Activated CD4-positive, alpha-beta T cell treated with anti-CD3 and anti-CD28 coated beads, Interleukin-2, Interleukin-4, amounts not matched to agents 100 ng/mL and 50 ng/mL, durations not matched to agents 16 hours and 8 hours (primary cell): ENCODE measurements around the gene GRAMD1B.

Source experiments
- DNase-seq: peaks from one replicate; pipeline ENCODE4 v3.0.0-alpha.2; 2020; ENCODE audit warnings: low spot score

GRAMD1B gene

DNA sequence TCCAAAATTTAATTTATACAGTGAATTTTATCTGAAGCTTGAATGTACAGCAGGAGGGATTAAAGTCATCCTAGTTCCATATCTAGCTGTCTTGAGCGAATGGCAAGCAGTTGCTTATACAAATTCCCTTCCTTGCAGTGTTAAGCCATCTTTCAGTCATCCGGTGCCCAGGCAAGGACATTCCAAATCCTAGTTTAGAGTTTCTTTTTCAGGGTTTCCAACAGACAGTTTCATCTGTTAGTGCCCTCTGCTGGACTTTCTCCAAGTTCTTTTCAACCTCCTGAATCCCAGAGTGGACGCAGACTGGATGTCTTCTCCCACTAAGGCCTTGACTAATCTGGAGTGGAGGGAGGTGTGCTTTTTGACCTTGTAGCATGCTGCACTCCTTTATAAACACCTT, 45.4 kb downstream of the GRAMD1B start:
- no peak for DNase-seq

DNA sequence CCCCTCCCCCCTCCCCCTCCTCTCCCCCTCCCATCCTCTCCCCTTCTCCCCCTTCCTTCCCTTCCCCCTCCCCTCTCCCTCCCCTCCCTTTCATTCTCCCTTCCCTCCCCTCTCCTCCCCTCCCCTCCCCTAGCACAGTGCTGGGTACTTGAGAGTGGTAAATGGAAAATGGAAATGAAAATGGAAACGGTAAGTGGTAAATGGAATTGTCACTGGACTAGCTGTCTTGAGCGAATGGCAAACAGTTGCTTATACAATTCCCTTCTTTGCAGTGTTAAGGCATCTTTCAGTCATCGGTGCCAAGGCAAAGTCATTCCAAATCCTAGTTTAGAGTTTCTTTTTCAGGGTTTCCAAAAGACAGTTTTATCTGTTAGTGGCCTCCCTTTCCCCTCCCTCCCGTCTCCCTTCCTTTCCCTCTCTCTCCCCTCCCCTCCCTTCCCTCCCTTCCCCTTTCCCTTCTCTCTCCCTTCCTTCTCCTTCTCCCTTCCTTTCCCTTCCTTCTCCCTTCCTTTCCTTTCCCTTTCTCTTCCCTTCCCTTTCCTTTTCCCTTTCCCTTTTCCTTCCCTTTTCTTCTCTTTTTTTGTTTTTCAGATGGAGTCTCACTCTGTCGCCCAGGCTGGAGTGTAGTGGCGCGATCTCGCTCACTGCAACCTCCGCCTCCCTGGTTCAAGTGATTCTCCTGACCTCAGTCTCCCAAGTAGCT, 47.3 kb downstream of the GRAMD1B start:
- DNase-seq = no peak

DNA sequence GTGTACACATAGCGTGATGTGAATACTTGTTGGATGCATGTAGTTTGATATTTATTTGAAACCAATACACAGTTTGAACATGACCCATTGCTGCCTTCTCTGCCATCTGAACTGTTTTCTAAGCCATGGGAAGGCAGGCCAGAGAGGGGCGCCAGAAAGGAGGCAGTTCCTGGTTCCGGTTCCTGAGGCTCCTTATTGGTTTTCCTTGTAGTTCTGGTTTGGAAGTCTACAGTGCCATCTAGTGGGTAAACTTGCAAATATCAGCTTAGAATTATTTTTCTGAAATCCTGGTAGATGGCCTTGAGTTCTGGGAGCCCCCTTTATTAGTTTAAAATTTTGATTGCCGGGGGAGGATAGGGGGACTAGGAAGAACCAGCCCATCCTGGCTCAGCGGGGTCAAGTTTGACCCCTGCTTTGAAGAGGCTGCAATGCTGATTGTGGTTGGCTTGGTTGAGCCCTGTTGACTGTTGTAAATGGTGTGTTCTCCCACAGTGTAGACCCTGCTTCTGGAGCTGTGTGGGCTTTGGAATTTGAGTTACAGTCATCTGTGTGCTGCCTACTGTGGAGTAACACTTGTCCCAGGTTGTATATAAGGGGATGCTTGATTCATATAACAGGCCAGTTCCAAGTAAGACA, 48.4 kb downstream of the GRAMD1B start:
- peak; percentile 66 for DNase-seq

DNA sequence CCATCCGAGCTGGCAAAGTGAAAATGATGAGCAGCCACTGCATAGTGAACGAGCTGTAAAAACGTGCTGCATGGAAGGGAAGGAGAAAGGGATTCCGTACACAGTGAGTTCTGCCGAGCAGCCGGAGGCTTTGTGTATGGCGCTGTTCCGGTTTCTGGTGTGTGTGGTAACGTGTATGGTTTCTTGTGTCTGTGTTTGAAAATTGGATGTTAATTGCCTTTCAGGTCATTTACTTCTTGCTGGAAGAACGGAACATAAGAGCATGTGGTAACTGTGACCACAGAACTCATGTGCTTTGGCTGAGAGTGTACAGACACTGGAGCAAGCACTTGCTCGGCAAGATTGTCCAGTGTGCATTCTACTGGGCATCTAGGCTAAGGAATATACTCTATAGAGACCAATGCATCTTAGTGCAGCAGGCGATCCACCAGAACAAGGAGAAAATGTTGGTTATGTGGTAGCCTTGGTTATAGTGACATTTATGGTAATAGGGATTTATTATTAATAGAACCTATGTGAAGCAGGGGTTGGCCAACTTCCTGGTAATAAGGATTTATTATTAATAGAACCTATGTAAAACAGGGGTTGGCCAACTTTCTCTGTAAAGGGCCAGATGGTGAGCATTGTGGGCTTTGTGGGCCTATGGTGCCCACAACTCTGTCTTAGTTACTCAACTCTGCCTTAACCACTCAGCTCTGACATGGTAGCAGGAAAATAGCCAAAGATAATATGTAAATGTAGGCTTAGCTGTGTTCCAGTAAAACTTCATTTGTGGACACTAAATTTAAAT, 49.2 kb downstream of the GRAMD1B start:
- DNase-seq = no peak

DNA sequence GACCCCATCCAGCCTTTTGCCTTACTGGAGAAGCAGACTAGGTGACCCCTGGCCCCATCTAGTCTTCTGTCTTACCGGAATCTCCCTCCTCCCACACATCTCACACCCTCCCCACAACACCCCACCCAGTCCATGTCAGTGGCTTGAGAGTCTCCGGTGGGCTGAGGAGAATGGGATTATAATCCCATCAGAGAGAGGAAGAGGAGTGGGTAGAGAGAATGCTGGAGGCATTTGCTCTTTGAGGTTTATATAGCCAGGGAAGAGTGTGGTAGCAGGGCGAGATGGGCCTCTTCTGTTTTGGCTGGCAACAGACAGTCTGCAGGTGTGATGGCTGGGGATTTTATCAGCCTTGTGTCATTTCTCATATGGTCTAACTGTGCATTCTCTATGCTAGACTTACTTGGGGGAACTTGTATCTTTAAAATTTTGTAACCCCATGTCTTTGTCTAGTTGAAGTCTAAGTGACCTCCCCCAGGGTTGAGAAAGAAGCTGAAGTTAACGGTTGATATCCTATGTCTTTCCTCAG, 50.3 kb downstream of the GRAMD1B start:
- no peak for DNase-seq

DNA sequence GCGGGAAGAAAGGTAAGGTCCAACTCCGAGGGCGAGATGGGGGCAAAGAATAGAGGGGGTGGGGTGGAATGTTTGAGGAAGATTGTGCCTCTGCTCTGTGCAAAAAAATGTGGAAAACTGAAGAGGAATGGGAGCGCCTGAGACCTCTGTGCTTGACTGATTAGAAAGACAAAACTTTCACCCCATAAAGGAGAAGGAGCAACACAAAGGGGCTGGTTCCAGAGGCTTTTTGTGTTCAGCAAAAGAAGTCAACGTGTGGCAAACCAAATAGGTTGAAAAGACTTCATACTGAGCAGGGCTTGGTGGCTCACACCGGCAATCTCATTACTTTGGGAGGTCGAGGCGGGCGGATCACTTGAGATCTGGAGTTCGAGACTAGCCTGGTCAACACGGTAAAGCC, 50.8 kb downstream of the GRAMD1B start:
- DNase-seq = no peak

DNA sequence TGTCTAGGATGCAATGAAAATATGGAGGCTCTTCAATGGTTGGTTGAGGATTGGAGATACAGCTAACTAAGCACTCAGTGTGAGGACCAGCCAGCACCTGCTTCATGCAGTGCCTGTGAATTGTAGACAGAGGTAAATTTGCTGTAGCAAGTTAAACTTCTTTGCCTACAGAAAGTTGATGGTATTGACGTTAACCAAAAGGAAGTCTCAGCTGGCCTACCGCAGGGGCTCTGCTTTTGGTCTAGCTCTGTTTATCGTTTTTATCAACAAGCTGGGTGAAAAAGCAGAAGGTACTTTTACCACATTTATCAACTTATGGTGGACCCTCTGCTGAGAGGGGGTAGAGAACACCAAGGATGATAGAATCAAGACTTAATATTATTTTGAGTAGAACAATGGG, 51.6 kb downstream of the GRAMD1B start:
- DNase-seq = no peak

DNA sequence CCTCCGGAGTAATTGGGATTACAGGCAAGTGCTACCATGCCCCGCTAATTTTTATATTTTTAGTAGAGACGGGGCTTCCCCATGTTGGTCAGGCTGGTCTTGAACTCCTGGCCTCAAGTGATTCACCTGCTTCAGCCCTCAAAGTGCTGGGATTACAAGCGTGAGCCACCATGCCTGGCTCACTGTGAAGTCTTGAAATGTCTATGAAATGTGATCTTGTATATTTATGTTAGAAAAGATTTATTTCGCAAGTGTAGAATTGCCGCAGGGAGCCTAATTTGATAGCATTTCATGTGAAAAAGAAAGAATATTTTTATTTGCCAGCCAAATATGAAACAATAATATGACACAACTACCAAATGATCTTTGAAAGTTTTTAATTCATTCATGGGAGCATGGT, 52.1 kb downstream of the GRAMD1B start:
- no peak for DNase-seq

DNA sequence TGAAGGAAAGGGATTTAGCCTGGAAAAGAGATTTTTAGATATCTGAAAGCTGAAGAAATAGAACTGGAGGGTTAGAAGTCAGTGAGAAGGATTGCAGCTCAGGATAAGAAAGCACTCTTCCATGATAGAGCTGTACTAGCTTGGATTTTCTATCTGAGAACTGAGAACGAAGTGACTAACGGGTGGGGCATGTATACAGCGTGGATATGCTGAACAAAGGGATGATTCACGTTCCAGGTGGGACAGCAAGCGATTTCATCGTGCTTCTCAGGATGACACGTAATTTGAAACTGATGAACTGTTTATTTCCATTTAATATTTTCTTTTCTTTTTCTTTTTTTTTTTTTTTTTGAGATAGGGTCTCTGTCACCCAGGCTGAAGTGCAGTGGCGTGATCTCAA, 53.0 kb downstream of the GRAMD1B start:
- no peak for DNase-seq

DNA sequence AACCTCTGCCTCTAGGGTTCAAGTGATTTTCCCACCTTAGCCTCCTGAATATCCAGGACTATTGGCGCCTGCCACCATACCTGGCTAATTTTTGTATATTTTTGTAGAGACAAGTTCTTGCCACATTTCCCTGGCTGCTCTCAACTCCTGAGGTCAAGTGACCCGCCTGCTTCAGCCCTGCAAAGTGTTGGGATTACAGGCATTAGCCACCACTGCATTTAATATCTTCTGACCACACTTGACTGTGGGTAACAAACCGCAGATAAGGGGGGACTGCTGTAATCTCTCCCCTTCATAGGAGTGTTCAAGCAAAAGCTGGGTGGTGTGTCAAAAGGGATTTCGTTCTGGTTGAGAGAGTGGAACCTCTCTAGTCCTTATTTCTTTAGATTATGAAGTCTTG, 53.4 kb downstream of the GRAMD1B start:
- no peak for DNase-seq

DNA sequence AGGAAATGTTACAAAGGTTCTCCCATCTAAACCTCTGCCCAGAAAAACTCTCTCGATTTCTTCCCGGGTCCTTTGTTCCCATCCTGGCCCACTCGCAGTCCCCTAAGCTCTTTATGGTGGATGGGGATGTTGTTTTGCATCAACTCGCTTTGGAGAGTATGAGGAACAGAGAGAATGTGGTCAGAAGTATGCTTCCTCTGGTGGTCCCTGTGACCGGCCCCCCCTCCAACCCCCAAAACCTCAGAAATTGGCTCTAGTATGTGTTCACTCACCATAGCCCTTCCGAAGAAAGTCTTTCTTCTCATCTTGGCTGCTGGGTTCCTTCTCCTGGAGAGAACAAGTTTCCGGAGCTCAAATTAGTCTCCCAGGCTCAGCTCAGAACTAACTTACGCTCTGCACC, 54.4 kb downstream of the GRAMD1B start:
- no peak for DNase-seq

DNA sequence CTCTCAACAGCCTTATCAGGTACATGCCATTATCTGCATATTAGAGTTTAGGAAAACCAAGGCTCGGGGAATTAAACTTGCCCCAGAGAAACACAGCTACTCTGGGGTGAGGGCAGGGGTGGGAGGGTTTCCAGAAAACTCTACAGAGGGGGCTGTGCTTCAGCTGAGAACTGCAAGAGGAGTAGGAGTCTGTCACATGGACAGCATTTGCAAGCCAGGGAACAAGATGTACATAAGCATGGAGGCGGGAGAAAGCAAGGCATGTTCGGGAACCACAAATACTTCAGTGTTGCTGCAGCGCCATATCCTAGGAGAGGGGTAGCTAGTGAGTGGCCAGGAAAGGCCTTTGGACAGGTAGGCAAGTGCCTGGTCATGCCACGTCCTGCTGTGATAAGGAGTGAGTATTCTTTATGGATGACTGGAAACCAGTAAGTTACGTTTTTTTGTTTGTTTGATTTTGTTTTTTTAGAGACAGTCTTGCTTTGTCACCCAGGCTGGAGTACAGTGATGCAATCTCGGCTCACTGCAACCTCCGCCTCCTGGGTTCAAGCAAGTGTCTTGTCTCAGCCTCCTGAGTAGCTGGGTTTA, 57.2 kb downstream of the GRAMD1B start:
- DNase-seq = no peak

DNA sequence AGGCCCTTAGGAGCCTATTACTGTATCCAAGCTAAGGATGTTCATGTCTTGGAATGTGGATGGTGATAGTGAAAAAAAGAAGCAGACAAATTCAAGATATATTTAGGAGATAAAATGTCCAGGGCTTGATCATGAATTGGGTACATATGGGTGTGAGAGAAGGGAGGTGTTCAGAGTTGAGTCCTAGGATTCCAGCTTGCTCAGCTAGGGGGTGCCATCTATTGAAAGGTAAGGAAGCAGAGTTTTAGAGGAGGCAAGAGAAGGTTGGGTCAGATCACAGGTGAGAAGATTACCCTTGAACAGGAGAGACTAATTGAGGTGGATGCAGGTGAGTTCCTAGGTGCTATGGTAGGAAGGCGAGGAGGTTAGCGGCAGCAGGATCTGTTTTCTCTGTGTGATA, 60.5 kb downstream of the GRAMD1B start:
- no peak for DNase-seq

DNA sequence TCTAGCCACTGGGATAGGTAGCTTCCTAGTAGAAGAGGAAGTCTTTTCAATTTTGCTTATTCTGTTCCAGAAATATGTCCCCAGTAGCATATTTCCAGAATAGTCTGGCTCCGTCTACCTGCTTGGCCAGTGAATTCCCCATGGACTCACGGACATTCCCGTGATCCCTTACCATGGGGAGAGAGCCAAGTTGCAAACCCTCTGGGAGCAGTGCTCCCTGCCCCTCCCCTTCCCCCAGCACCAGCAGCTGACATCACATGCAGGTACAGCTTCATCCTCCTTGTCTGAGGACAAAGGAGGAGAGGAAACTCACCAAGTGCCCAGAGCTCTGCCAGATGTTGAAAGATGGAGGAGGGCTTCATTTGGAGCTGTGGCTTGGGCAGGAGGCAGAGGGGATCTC, 61.2 kb downstream of the GRAMD1B start:
- no peak for DNase-seq

DNA sequence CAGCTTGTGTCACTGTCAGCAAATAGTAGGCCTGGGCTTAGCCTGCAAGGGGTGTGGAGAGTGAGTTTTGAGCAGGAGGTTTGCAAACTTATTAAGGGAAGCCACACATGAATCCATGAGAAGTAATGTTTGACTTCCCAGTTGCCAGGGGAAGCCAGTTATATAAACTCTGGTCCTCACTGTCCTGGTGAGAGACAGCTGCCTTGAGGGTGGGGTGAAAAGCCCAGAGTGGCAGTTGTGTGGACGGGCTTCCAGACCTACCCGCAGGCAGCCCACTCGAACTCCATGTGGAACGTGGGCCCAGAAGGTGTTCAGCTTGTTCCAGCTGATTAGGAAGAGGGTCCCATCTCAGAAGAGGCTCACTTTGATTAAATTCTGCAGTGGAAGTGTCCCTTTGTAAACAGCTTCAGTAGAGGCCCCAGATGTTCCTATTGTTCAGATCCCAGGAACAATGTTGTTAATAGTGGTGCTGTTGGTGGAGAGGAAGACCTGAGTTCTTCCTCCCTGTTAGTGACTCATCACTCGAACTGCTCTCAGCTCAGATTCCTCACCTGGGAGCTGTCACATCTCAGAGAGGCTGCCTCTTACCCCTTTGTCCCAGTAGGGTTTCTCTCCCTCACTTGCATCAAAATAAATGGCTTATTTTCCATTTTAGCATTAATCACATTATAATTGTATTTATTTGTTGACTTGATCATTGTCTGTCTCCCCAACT, 63.4 kb downstream of the GRAMD1B start:
- no peak for DNase-seq

DNA sequence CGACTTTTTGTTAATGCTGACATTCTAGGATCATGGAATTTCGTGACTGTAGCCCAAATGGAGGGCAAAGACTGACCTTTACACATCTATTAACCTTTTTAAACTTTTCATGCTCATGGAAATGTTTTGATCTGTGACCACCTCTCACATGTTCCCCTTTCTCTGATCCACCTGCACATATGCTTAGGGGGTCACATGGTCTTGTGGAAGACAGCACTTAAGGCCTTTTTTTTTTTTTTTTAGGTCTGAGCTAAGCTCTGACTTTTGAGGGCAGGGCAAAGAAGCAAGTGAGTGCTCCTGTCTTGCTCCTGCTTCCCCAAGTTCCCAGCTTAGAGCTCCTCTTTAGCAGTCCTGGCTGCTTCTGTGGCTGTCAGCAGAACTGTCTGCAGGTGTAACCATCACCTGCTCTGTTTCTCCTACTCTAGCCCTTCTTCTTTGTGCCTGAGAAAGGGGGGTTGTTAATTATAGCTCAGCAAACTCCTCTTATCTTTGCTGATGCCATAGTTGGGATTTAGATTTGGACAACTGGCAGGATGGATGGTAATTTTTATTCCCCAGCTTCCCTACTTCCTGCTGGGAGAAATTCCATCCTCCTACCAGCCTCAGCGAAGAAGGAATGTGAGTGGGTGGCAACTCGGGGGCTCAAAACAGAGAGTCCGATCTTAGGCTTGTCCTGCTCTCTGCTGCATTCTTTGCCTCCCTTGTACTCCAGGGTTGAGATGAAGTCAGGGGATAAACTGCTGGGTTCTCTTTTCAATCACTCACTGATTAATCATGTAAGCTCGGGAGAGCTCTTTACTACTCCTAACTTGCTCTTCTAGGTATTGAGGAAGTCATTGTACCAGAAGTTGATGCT, 64.4 kb downstream of the GRAMD1B start:
- no peak for DNase-seq

DNA sequence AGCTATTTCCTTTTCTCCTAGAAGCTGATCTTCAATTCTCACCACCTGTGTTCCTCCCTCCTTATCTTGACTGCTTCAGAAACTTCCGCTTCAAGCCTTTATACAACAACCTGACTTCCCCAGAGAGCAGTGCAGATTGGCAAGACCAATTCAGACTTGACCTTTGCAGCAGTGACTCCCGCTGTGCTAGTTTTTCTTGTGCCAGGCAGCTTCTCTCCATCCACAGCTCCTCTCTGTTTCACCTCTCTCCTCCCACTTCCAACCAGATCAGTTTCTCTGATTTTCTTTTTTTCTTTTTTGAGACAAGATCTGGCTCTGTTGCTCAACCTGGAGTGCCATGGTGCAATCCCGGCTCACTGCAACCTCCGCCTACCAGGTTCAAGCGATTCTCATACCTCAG, 74.3 kb downstream of the GRAMD1B start:
- DNase-seq = no peak

DNA sequence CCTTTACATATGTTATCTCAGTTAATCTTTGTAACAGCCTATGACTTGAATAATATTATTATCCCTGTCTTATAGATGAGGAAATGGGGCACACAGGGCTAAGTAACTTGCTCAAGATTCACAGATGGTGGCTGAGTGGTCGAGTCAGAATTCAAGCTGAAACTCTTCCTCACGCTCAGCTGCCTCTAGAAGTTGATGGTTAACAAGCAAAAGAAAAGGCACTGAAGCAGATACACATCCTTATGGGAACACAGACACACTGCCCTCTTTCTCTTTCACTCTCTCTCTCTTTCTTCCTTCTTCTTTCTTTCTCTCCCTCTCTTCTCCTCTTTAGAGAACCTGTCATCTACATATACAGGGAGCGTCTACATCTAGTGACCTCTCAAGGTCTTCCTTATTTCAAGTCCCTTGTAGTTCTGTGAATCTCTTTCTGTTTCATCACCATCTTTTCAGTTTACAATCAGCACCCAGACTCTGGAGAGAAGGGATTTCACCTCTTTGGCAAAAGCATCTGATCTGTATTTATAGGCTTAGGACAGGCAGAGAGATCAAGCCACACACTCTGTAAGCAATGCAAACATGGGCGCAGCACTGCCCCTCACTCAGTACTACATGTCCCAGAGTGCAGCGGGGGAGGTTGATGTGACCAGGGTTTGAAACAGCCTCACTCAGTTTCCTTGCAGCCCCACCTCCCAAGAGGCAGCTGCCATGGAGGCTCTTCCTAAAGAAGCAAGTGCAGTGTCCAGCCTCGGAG, 75.7 kb downstream of the GRAMD1B start:
- no peak for DNase-seq

DNA sequence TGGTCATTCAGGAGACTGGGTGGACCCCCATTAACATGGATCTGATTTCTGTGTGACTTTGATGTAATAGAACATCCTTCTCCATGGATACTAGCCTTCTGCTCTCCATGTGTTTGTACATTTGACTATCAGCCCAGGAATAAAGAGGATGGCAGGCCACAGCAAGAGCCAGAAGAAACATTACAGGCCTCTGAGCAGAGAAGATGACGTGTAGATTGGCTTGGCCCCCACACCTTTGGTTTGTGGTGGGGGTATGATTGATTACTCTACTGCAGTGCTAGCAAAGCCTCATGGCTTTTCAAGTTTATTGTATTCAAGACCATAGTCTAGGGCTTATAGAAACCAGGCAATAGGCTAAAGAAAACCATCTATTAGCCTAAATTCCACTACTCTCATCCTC, 77.0 kb downstream of the GRAMD1B start:
- peak; percentile 22 for DNase-seq
